H1 (cell line): Measurements from ENCODE around the gene WDR27. TPM values are rescaled to one million over a fixed set of nuclear protein-coding genes. Genes with fewer than 3 reads are reported as not detected.

Source experiments
- CTCF ChIA-PET: fragments of 300-600 bp; sonication (Branson Sonifier 250); formaldehyde crosslinking; loops from one replicate; lab custom pipeline; 2021; ENCODE audit not compliant: partially characterized antibody; lab: Charles Lee
- POLR2A ChIA-PET: fragments of 300-600 bp; sonication (Branson Sonifier 250); formaldehyde crosslinking; loops from one replicate; lab custom pipeline; 2021; ENCODE audit warnings: inconsistent platforms; ENCODE audit not compliant: partially characterized antibody; lab: Charles Lee
- DNase-seq, 2 experiments: peaks; one replicate each; pipeline versions ENCODE4 v3.0.0 to v3.0.0-alpha.2; 2010 to 2022; ENCODE audit warnings: low spot score in 2 of 2, low read depth in 1 of 2, mixed read lengths in 1 of 2
- FAIRE-seq: peaks from 2 replicates; lab custom pipeline; 2011; peaks lifted over from hg19 to GRCh38; lab: Jason Lieb, UNC
- H2AFZ ChIP-seq: 2 replicates; pipeline ENCODE4 v1.8.1; 2012; ENCODE audit warnings: low read length, inconsistent platforms
- H2AK5ac ChIP-seq: 2 replicates; pipeline ENCODE4 v1.6.1; 2013; ENCODE audit warnings: low read depth, low read length
- H2BK120ac ChIP-seq: replicated peaks from 2 replicates; pipeline ENCODE3; 2013; ENCODE audit warnings: low read depth, low read length, inconsistent platforms
- H2BK12ac ChIP-seq: 2 replicates; pipeline ENCODE4 v1.6.1; 2013; ENCODE audit warnings: low read depth, low read length
- H2BK15ac ChIP-seq: 2 replicates; pipeline ENCODE4 v1.6.1; 2013; ENCODE audit warnings: low read length
- H2BK20ac ChIP-seq: 2 replicates; pipeline ENCODE4 v1.6.1; 2013; ENCODE audit warnings: low read length
- H2BK5ac ChIP-seq: 2 replicates; pipeline ENCODE4 v1.6.1; 2013; ENCODE audit warnings: low read depth, low read length
- H3K14ac ChIP-seq: 2 replicates; pipeline ENCODE4 v1.6.1; 2013; ENCODE audit warnings: inconsistent platforms; ENCODE audit not compliant: insufficient read length
- H3K18ac ChIP-seq: 2 replicates; pipeline ENCODE4 v1.6.1; 2013; ENCODE audit warnings: low read length; ENCODE audit errors: extremely low read depth
- H3K23ac ChIP-seq: 2 replicates; pipeline ENCODE4 v1.6.1; 2013; ENCODE audit warnings: inconsistent platforms; ENCODE audit not compliant: insufficient read length
- H3K23me2 ChIP-seq: 2 replicates; pipeline ENCODE4 v1.6.1; 2013; ENCODE audit warnings: low read depth, low read length
- H3K27ac ChIP-seq: 2 replicates; pipeline ENCODE4 v1.6.1; 2011; ENCODE audit warnings: low read depth, low read length, inconsistent platforms
- H3K27me3 ChIP-seq, 4 experiments: replicated peaks in 1 of 4; 1 replicate in 1 of 4; 2 replicates in 3 of 4; pipeline versions ENCODE4 v1.6.1 to v1.8.1; 2011 to 2013; ENCODE audit warnings: low read length in 3 of 4, mild to moderate bottlenecking in 3 of 4, inconsistent platforms in 2 of 4, mixed read lengths in 2 of 4, moderate library complexity in 1 of 4; ENCODE audit not compliant: control insufficient read depth in 3 of 4, insufficient read depth in 3 of 4; ENCODE audit errors: extremely low read depth in 1 of 4
- H3K36me3 ChIP-seq, 4 experiments: 2 replicates each; pipeline versions ENCODE4 v1.6.1 to v1.8.1; 2011 to 2013; ENCODE audit warnings: mild to moderate bottlenecking in 4 of 4, low read length in 3 of 4, moderate library complexity in 2 of 4, control low read depth in 1 of 4, inconsistent platforms in 1 of 4; ENCODE audit not compliant: insufficient read depth in 4 of 4, control insufficient read depth in 2 of 4
- H3K4ac ChIP-seq: replicated peaks from 2 replicates; pipeline ENCODE3; 2013; ENCODE audit warnings: low read length, low read depth, mixed read lengths, inconsistent platforms; ENCODE audit not compliant: insufficient read length
- H3K4me1 ChIP-seq, 4 experiments: replicated peaks in 1 of 4; 1 replicate in 1 of 4; 2 replicates in 3 of 4; pipeline versions ENCODE4 v1.6.1 to v1.8.1; 2011 to 2013; ENCODE audit warnings: low read length in 3 of 4, inconsistent platforms in 2 of 4, mixed read lengths in 1 of 4; ENCODE audit not compliant: insufficient read depth in 4 of 4, control insufficient read depth in 3 of 4
- H3K4me2 ChIP-seq, 2 experiments: 2 replicates each; pipeline versions ENCODE4 v1.6.1 to v1.8.1; 2011 to 2013; ENCODE audit warnings: low read depth in 2 of 2, low read length in 2 of 2, control low read depth in 1 of 2, inconsistent platforms in 1 of 2, mild to moderate bottlenecking in 1 of 2; ENCODE audit not compliant: insufficient read depth in 1 of 2
- H3K4me3 ChIP-seq, 4 experiments: fragments of 200-600, 300-600 bp in 1 of 4; sonication (generic), shearing (Covaris generic), sonication (Bioruptor Twin) in 1 of 4; 2 replicates each; pipeline versions ENCODE4 v1.5.1 to v1.8.1; 2011 to 2016; ENCODE audit warnings: low read length in 4 of 4, low read depth in 3 of 4, control low read depth in 2 of 4, inconsistent platforms in 2 of 4, mild to moderate bottlenecking in 2 of 4, mixed read lengths in 1 of 4, moderate library complexity in 1 of 4; ENCODE audit not compliant: insufficient read depth in 2 of 4; ENCODE audit errors: extremely low read depth in 1 of 4
- H3K56ac ChIP-seq: replicated peaks from 2 replicates; pipeline ENCODE3; 2013; ENCODE audit warnings: low read depth, mild to moderate bottlenecking, mixed read lengths, low read length, inconsistent platforms; ENCODE audit not compliant: insufficient read length
- H3K79me1 ChIP-seq: 2 replicates; pipeline ENCODE4 v1.6.1; 2013; ENCODE audit warnings: low read depth, low read length, control low read depth
- H3K79me2 ChIP-seq, 2 experiments: 2 replicates each; pipeline versions ENCODE4 v1.6.1 to v1.8.1; 2012 to 2013; ENCODE audit warnings: low read length in 2 of 2, mild to moderate bottlenecking in 2 of 2, inconsistent platforms in 1 of 2; ENCODE audit not compliant: insufficient read depth in 2 of 2, control insufficient read depth in 1 of 2
- H3K9ac ChIP-seq, 4 experiments: replicated peaks in 1 of 4; 1 replicate in 1 of 4; 2 replicates in 3 of 4; pipeline versions ENCODE4 v1.6.1 to v1.8.1; 2011 to 2013; ENCODE audit warnings: low read depth in 3 of 4, low read length in 3 of 4, control low read depth in 2 of 4, mild to moderate bottlenecking in 2 of 4, moderate library complexity in 2 of 4, inconsistent platforms in 1 of 4; ENCODE audit errors: extremely low read depth in 1 of 4
- H3K9me3 ChIP-seq, 2 experiments: 2 replicates each; pipeline versions ENCODE4 v1.6.1 to v1.8.1; 2012 to 2013; ENCODE audit warnings: mild to moderate bottlenecking in 2 of 2, moderate library complexity in 2 of 2, control low read depth in 1 of 2, inconsistent platforms in 1 of 2, low read depth in 1 of 2, low read length in 1 of 2, mixed read lengths in 1 of 2; ENCODE audit not compliant: insufficient read depth in 2 of 2
- H4K20me1 ChIP-seq, 2 experiments: replicated peaks in 1 of 2; 2 replicates each; pipeline versions ENCODE3 to v1.8.1; 2011 to 2013; ENCODE audit warnings: inconsistent platforms in 2 of 2, low read length in 2 of 2, mild to moderate bottlenecking in 1 of 2; ENCODE audit not compliant: insufficient read depth in 2 of 2, control insufficient read depth in 1 of 2
- H4K5ac ChIP-seq: 2 replicates; pipeline ENCODE4 v1.6.1; 2013; ENCODE audit warnings: low read length, low read depth, mixed read lengths, inconsistent platforms; ENCODE audit not compliant: insufficient read length
- H4K8ac ChIP-seq: 2 replicates; pipeline ENCODE4 v1.8.0; 2013; ENCODE audit warnings: mild to moderate bottlenecking, moderate library complexity, low read length, inconsistent platforms; ENCODE audit not compliant: insufficient read depth; ENCODE audit errors: extremely low read depth
- H4K91ac ChIP-seq: replicated peaks from 2 replicates; pipeline ENCODE3; 2013; ENCODE audit warnings: low read length, mixed read lengths, inconsistent platforms; ENCODE audit not compliant: insufficient read length
- NRF1 ChIP-seq: IDR thresholded peaks from 2 replicates; pipeline ENCODE4 v1.6.1; 2011; ENCODE audit warnings: mild to moderate bottlenecking, low read depth, low read length, improper control_type of control experiment
- polyA plus RNA-seq, 7 experiments: library from polyadenylated mRNA; depleted of rRNA in 3 of 7; stranded (reverse) in 5 of 7; unstranded in 2 of 7; fragments of >200 nt in 5 of 7; fragments of 200-250 nt in 2 of 7; gene quantifications; 1 replicate in 5 of 7; 2 replicates in 1 of 7; 4 replicates in 1 of 7; pipeline versions ENCODE4 v1.2.1 to v1.2.3, GENCODE V29; 2011 to 2013; ENCODE audit warnings: missing spikeins in 2 of 7, mixed read lengths in 2 of 7
- total RNA-seq: library from RNA; stranded (reverse); fragmentation: NEBNext Ultra II Directional; extraction: Animal tissue kit (Norgen Biotek cat#: 25700); gene quantifications from 2 replicates; pipeline ENCODE4 v1.2.1, GENCODE V29; 2021

The WDR27 gene
- total and polyA plus RNA-seq, 2 of the 8 experiments (the other 6 are each of a cell fraction or from before 2014, with no cell fraction given) = 53.6 to 68.6 TPM

DNA sequence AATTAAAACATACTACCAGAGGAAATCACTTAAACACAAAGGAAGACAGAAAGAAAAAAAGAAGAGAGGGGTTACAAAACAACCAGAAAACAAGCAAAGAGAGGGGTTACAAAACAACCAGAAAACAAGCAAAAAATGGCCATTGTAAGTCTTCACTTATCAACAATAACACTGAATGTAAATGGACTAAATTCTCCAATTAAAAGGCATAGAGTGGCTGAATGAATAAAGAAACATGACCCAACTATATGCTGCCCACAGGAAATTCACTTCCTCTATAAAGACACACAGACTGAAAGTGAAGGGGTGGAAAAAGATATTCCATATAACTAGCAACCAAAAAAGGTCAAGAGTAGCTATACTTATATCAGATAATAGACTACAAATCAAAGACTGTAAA, 180.0 kb downstream of the WDR27 start:
- H2BK15ac ChIP-seq = no peak overlapping the region
- H3K27ac ChIP-seq = no peak overlapping the region
- no peak overlapping the region for H3K56ac ChIP-seq
- no peaks in the 10 kb centered on the region for H3K79me2 ChIP-seq
- no peaks in the 10 kb centered on the region; the same call in 1 of the 2 replicates for H3K23me2 ChIP-seq
- no peak overlapping the region for H2BK120ac ChIP-seq
- no peaks in the 10 kb centered on the region for H3K79me1 ChIP-seq
- no peak overlapping the region for H4K5ac ChIP-seq
- H2BK12ac ChIP-seq = no peak overlapping the region
- ChIA-PET CTCF (interaction anchor here (0.6 to 1.4 kb wide), 3 partner anchors 81 to 332 kb away, joined by 3 read pairs; no protein-coding TSS in a partner anchor), POLR2A (no interaction called here)
- H3K4ac ChIP-seq = no peak overlapping the region
- H3K4me2 ChIP-seq = no peak overlapping the region
- H3K9ac ChIP-seq = no peak overlapping the region
- H2AK5ac ChIP-seq = no peak overlapping the region
- H4K20me1 ChIP-seq = no peaks in the 10 kb centered on the region
- H3K36me3 ChIP-seq = peaks cover 0 to 2% (median 0%) of the 10 kb centered on the region in 4 experiments; a peak in 1 of 8 replicates
- H3K23ac ChIP-seq = no peak overlapping the region
- FAIRE-seq (no peak), DNase-seq (no peak)
- peaks cover 24 to 25% of the 10 kb centered on the region in 2 experiments for H3K9me3 ChIP-seq
- H3K4me3 ChIP-seq = no peak overlapping the region
- H3K18ac ChIP-seq = no peak overlapping the region
- H3K4me1 ChIP-seq = no peaks in the 10 kb centered on the region
- H4K8ac ChIP-seq = no peak overlapping the region
- no peak overlapping the region for H2BK5ac ChIP-seq
- no peak overlapping the region for H3K14ac ChIP-seq
- H2AFZ ChIP-seq = no peak overlapping the region
- no peaks in the 10 kb centered on the region for H3K27me3 ChIP-seq
- H2BK20ac ChIP-seq = no peak overlapping the region
- no peak overlapping the region for H4K91ac ChIP-seq
- no peak for TF ChIP-seq NRF1
